GM19035 (cell line): ENCODE data around the gene MND1.

Source experiments
- ATAC-seq: cut with Tn5 transposase; IDR thresholded peaks from one replicate; pipeline ENCODE4 v1.9.1; 2021; ENCODE audit not compliant: unreplicated experiment

MND1 gene

GRCh38 chr4:153346031-153346430, 1.5 kb downstream of the MND1 start:
- no peak for ATAC-seq

- ATAC-seq: no peak
Observed at GRCh38 chr4:153346563-153346962, 2.1 kb downstream of the MND1 start.

- no peak for ATAC-seq
Observed at GRCh38 chr4:153347117-153347516, 2.6 kb downstream of the MND1 start.

GRCh38 chr4:153348006-153348405, 3.5 kb downstream of the MND1 start:
- no peak for ATAC-seq

GRCh38 chr4:153349206-153349805, 4.8 kb downstream of the MND1 start:
- no peak for ATAC-seq

- no peak for ATAC-seq
Observed at GRCh38 chr4:153362184-153362583, 17.7 kb downstream of the MND1 start.

GRCh38 chr4:153364061-153364460, 19.6 kb downstream of the MND1 start:
- ATAC-seq: no peak

GRCh38 chr4:153365003-153365402, 20.5 kb downstream of the MND1 start:
- ATAC-seq: no peak

- ATAC-seq: no peak
Observed at GRCh38 chr4:153366486-153366885, 22.0 kb downstream of the MND1 start.

GRCh38 chr4:153367092-153367491, 22.6 kb downstream of the MND1 start:
- no peak for ATAC-seq

- no peak for ATAC-seq
Observed at GRCh38 chr4:153369021-153369420, 24.5 kb downstream of the MND1 start.

GRCh38 chr4:153371701-153372234, 27.3 kb downstream of the MND1 start:
- no peak for ATAC-seq

- no peak for ATAC-seq
Observed at GRCh38 chr4:153372967-153373562, 28.6 kb downstream of the MND1 start.

GRCh38 chr4:153374442-153374841, 30.0 kb downstream of the MND1 start:
- no peak for ATAC-seq

- ATAC-seq: no peak
Observed at GRCh38 chr4:153375303-153375702, 30.8 kb downstream of the MND1 start.

GRCh38 chr4:153383131-153383530, 38.6 kb downstream of the MND1 start:
- no peak for ATAC-seq

GRCh38 chr4:153384160-153384559, 39.7 kb downstream of the MND1 start:
- ATAC-seq: no peak

- ATAC-seq: no peak
Observed at GRCh38 chr4:153385784-153386183, 41.3 kb downstream of the MND1 start.

- no peak for ATAC-seq
Observed at GRCh38 chr4:153387981-153388380, 43.5 kb downstream of the MND1 start.

- ATAC-seq: no peak
Observed at GRCh38 chr4:153393397-153393796, 48.9 kb downstream of the MND1 start.

- ATAC-seq: no peak
Observed at GRCh38 chr4:153394945-153395344, 50.5 kb downstream of the MND1 start.

GRCh38 chr4:153398713-153399112, 54.2 kb downstream of the MND1 start:
- no peak for ATAC-seq

GRCh38 chr4:153399358-153399757, 54.9 kb downstream of the MND1 start:
- no peak for ATAC-seq
